ENCODE data around the gene MYO7A. TPM values are rescaled to one million over a fixed set of nuclear protein-coding genes. Genes with fewer than 3 reads are reported as not detected.

The MYO7A gene
- total RNA-seq, 3 donors from 2014 or later = 2.3 to 9.9 (median 6.7) TPM

GRCh38 chr11:77231800-77232199 is 103.8 kb downstream of the MYO7A start:
- no peak for TF ChIP-seq CTCF (IDR thresholded peaks at IDR 0.05)
- no peaks in the 10 kb centered on the region for H3K9me3 ChIP-seq
- intact Hi-C loops (cut with DNase I, micrococcal nuclease) = no loop called here
- DNase-seq = no peak
- H3K36me3 ChIP-seq (ENCODE audit: low read depth) = no peaks in the 10 kb centered on the region
- no peak for ATAC-seq
- no peaks in the 10 kb centered on the region for H3K4me1 ChIP-seq (ENCODE audit: low read depth)
- no peak overlapping the region for H3K4me3 ChIP-seq

- DNase-seq (no peak), ATAC-seq (no peak)
- Histone ChIP-seq H3K4me1 (ENCODE audit: low read depth) (no peaks in the 10 kb centered on the region), H3K36me3 (ENCODE audit: low read depth) (no peaks in the 10 kb centered on the region), H3K9me3 (no peaks in the 10 kb centered on the region), H3K4me3 (no peak overlapping the region)
- TF ChIP-seq CTCF (IDR thresholded peaks at IDR 0.05) = no peak
- intact Hi-C loops (cut with DNase I, micrococcal nuclease) = no loop called here
Measured at GRCh38 chr11:77232242-77232641, 104.2 kb downstream of the MYO7A start.

GRCh38 chr11:77233011-77233410 is 105.0 kb downstream of the MYO7A start:
- no peak for TF ChIP-seq CTCF (IDR thresholded peaks at IDR 0.05)
- H3K4me1 ChIP-seq (ENCODE audit: low read depth) = no peaks in the 10 kb centered on the region
- H3K9me3 ChIP-seq = no peaks in the 10 kb centered on the region
- no peak for DNase-seq
- intact Hi-C loops (cut with DNase I, micrococcal nuclease) = no loop called here
- ATAC-seq = no peak
- no peaks in the 10 kb centered on the region for H3K36me3 ChIP-seq (ENCODE audit: low read depth)
- no peak overlapping the region for H3K4me3 ChIP-seq

- no peaks in the 10 kb centered on the region for H3K4me1 ChIP-seq (ENCODE audit: low read depth)
- H3K36me3 ChIP-seq (ENCODE audit: low read depth) = no peaks in the 10 kb centered on the region
- no peak for TF ChIP-seq CTCF (IDR thresholded peaks at IDR 0.05)
- no peak overlapping the region for H3K4me3 ChIP-seq
- no peaks in the 10 kb centered on the region for H3K9me3 ChIP-seq
- ATAC-seq (peak; percentile 47), DNase-seq (no peak)
- intact Hi-C loops (cut with DNase I, micrococcal nuclease) = no loop called here
Measured at GRCh38 chr11:77236901-77237300, 108.9 kb downstream of the MYO7A start.

- ATAC-seq (no peak), DNase-seq (no peak)
- no peaks in the 10 kb centered on the region for H3K36me3 ChIP-seq (ENCODE audit: low read depth)
- H3K9me3 ChIP-seq = no peaks in the 10 kb centered on the region
- no peak for TF ChIP-seq CTCF (IDR thresholded peaks at IDR 0.05)
- no peak overlapping the region for H3K4me3 ChIP-seq
- peaks cover 5% of the 10 kb centered on the region for H3K4me1 ChIP-seq (ENCODE audit: low read depth)
- intact Hi-C loops (cut with DNase I, micrococcal nuclease) = no loop called here
Measured at GRCh38 chr11:77244277-77245027, 116.4 kb downstream of the MYO7A start.
